GM18867 (cell line): ENCODE measurements around the gene CCDC27.
"Not testable (repeated sequence)": the region's sequence is repeated elsewhere in the genome, so short reads cannot be mapped to it uniquely, and the experiment has no call there.

Experiments used
- ATAC-seq: cut with Tn5 transposase; IDR thresholded peaks from one replicate; pipeline ENCODE4 v1.9.1; 2021; ENCODE audit warnings: mild to moderate bottlenecking, moderate library complexity; ENCODE audit not compliant: unreplicated experiment

The CCDC27 gene

GRCh38 chr1:3735027-3735681 is 17.1 kb upstream of the CCDC27 start:
- ATAC-seq, result no peak

GRCh38 chr1:3735688-3736087 is 16.6 kb upstream of the CCDC27 start:
- no peak for ATAC-seq

- ATAC-seq, result no peak
These were observed 16.1 kb upstream of the CCDC27 start for GRCh38 chr1:3736131-3736561.

GRCh38 chr1:3736708-3737107 is 15.5 kb upstream of the CCDC27 start:
- no peak for ATAC-seq

- ATAC-seq, result no peak
These were observed 13.3 kb upstream of the CCDC27 start for GRCh38 chr1:3738943-3739342.

- no peak for ATAC-seq
These were observed 12.2 kb upstream of the CCDC27 start for GRCh38 chr1:3740042-3740441.

GRCh38 chr1:3740752-3741151 is 11.5 kb upstream of the CCDC27 start:
- no peak for ATAC-seq

GRCh38 chr1:3741566-3742438 is 10.4 kb upstream of the CCDC27 start:
- ATAC-seq, result no peak

GRCh38 chr1:3742439-3743298 is 9.6 kb upstream of the CCDC27 start:
- no peak for ATAC-seq

GRCh38 chr1:3743421-3743820 is 8.8 kb upstream of the CCDC27 start:
- no peak for ATAC-seq

GRCh38 chr1:3743826-3744225 is 8.4 kb upstream of the CCDC27 start:
- no peak for ATAC-seq

- no peak for ATAC-seq
These were observed 7.6 kb upstream of the CCDC27 start for GRCh38 chr1:3744646-3745045.

- ATAC-seq, result no peak
These were observed 7.2 kb upstream of the CCDC27 start for GRCh38 chr1:3745071-3745470.

GRCh38 chr1:3745590-3746381 is 6.5 kb upstream of the CCDC27 start:
- ATAC-seq, result no peak

- no peak for ATAC-seq
These were observed 5.8 kb upstream of the CCDC27 start for GRCh38 chr1:3746389-3746829.

GRCh38 chr1:3746830-3747521 is 5.3 kb upstream of the CCDC27 start:
- peak; percentile 59 for ATAC-seq

- no peak for ATAC-seq
These were observed 4.8 kb upstream of the CCDC27 start for GRCh38 chr1:3747522-3747848.

- no peak for ATAC-seq
These were observed 4.3 kb upstream of the CCDC27 start for GRCh38 chr1:3747903-3748302.

- not testable (repeated sequence) for ATAC-seq
These were observed 3.8 kb upstream of the CCDC27 start for GRCh38 chr1:3748316-3748900.

GRCh38 chr1:3749512-3749911 is 2.7 kb upstream of the CCDC27 start:
- ATAC-seq, result no peak
